CD4-positive, alpha-beta T cell treated with Interleukin-15 for 1 hour (primary cell): ENCODE measurements around the gene SSX3.
"Not testable (repeated sequence)": the region's sequence is repeated elsewhere in the genome, so short reads cannot be mapped to it uniquely, and the experiment has no call there.

Experiments
- DNase-seq: peaks from one replicate; pipeline ENCODE4 v3.0.0-alpha.2; 2020

Gene SSX3, protein sequence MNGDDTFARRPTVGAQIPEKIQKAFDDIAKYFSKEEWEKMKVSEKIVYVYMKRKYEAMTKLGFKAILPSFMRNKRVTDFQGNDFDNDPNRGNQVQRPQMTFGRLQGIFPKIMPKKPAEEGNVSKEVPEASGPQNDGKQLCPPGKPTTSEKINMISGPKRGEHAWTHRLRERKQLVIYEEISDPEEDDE

DNA sequence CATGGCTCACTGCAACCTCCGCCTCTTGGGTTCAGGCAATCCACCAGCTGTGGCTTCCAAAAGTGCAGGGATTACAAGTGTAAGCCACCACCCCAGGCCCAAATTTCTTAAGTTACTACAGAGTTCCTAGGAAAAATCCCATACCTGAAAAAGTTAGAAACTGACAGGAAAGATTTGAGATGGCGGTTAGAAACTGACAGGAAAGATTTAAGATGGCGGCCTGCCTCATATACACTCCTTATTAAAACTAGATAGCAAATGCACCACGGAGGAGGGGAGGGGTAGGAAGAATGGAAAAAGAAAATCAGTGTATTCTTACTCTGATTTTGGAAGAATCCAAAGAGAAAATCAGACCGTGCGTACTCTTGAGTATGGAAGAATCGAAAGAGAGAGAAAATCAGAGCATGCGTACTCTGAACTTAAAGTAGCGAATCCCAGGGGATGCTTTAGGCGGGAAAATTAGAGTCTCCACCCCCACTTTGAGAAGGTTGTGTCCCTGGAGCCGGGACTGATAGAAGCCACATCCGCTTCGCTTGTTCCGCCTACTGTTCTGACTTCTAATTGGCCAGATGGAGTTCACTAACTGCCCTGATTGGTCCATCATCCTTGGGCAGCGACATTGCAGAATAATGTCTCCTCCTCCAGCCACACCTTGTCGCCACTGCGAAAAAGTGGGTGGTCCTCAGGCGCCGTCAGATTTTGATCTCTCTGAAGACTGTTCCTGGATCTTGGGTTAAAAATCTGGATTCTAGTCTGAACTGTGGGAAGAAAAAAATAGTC, at the start of gene SSX3:
SSX3 (minus strand) TSS at position 389 of the 780 bp plus-strand sequence. CDS start 1,454 bp downstream, outside the sequence.
- DNase-seq = not testable (repeated sequence)

DNA sequence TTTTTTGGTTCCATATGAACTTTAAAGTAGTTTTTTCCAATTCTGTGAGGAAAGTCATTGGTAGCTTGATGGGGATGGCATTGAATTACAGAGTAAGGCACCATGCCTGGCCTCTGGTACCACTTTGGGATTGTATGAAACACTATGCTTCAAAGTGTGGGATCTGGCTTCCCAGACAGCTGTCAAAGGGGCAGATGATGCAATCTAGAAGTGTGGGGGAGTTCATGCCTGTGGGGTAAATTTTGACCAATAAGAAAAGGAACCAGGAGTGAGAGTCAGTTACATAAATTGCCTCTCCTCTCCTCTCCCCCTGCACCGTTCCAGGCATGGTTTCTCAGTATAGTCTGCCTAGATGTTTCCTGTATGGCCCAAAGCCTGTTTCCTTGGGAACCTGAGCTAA, 41.3 kb upstream of the SSX3 start:
- DNase-seq = not testable (repeated sequence)

DNA sequence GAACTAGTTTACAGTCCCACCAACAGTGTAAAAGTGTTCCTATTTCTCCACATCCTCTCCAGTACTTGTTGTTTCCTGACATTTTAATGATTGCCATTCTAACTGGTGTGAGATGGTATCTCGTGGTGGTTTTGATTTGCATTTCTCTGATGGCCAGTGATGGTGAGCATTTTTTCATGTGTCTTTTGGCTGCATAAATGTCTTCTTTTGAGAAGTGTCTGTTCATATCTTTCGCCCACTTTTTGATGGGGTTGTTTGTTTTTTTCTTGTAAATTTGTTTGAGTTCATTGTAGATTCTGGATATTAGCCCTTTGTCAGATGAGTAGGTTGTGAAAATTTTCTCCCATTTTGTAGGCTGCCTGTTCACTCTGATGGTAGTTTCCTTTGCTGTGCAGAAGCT, 40.4 kb upstream of the SSX3 start:
- not testable (repeated sequence) for DNase-seq

DNA sequence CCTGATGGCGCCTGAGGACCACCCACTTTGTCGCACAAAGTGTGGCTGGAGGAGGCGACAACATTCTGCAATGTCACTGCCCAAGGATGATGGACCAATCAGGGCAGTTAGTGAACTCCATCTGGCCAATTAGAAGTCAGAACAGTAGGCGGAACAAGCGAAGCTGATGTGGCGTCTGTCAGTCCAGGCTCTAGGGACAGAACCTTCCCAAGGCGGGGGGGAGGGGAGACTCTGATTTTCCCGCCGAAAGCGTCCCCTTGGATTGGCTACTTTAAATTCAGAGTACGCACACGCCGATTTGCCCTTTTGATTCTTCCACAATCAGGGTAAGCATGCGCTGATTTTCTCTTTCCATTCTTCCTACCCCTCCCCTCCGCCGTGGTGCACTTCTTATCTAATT, 26.7 kb upstream of the SSX3 start, which contains the start of gene SSX4:
SSX4 (plus strand) TSS at position 301 of the 400 bp plus-strand sequence. CDS start 515 bp downstream, outside the sequence.
- not testable (repeated sequence) for DNase-seq

DNA sequence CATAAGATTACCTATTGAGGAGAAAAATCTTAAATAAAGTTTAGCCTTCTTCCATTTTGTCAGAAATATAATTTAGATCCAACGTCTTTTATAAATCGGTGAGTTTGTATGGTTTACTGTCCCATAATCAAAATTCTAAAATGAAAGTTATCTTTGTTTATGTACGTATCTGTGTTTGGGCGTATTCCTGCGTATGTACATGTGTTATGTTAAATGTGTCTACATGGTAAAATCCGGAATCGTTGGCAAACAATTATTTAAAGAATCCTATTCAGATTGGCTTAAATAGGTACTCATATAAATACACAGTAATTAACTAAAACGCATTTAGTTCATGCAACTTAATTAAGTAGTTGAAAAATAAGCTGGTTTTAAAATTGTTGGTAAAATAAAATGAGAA, 13.9 kb upstream of the SSX3 start:
- DNase-seq = not testable (repeated sequence)

DNA sequence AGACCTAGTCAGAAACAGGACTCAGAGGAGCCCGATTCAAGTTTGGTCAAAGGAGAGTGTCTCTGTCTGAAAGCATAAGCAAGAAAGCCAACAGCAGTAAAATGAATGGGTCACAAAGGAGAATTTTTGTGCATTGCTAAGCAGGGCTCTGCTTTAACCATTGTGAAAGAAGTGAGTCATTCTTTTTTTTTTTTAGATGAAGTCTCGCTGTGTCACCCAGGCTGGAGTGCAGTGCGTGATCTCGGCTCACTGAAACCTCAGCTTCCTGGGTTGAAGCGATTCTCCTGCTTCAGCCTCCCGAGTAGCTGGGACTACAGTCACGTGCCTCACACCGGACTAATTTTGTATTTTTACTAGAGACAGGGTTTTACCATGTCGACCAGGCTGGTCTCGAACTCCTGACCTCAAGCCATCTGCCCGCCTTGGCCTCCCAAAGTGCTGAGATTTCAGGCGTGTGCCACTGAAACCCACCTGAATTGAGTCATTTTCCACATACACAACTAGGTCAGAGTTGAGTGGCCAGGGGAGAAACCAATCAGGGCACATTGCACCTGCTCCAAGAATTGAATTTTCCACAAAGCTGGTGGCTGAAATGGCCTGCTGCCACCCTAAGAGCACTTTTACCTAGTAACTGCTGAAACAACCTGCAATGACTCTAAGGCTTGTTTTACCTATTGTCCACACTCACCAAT, 11.4 kb upstream of the SSX3 start:
- DNase-seq = not testable (repeated sequence)

DNA sequence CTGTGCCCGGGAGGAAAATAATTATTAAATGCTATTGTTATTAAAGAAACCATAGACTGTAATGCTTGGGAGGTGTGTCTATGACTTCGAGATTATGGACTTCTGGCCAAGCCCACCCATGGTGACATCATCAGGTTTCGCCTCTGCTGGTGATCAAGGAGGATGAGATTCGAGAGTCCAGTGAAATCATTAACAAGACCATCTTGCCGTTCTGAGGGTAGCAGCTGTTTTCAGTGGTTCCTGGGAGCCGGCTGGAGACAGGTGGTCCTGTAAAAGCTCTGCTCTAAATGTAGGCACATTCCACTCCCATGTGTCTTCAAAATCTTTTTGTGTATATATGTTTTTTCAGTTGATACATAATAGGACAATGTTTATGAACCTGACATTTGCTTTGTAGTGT, 2.8 kb upstream of the SSX3 start:
- not testable (repeated sequence) for DNase-seq

DNA sequence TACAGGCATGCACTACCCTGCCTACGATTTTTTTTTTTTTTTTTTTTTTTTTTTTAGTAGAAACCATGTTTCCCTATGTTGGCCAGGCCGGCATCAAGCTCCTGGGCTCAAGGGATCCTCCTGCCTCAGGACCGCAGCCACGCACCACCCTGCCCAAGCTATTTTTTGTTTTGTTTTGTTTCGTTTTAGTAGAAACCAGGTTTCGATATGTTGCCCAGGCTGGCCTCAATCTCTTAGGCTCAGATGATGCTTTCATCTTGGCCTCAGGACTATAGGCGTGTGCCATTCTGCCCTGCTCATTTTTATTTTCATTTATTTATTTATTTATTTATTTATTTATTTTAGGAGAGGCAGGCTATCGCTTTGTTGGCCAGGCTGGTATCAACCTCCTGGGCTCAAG, 1.2 kb upstream of the SSX3 start:
- DNase-seq = no peak

DNA sequence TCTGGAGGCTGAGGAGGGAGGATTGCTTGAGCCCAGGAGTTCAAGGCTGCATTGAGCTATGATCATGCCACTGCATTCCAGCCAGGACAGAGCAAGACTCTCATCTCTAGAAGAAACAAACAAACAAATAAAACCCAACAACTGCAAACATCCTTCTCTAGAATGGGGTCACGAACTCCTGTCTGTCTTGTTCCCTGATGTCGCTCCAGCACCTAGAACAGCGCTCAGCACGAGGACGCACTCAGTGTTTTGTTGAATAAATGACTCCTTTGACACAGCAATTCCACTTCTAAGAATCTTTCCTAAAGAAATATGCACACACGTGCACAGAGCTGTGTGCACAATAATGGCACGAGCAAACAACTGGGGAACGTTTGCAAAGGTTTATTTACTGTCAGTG, 10.4 kb downstream of the SSX3 start:
- DNase-seq = not testable (repeated sequence)

DNA sequence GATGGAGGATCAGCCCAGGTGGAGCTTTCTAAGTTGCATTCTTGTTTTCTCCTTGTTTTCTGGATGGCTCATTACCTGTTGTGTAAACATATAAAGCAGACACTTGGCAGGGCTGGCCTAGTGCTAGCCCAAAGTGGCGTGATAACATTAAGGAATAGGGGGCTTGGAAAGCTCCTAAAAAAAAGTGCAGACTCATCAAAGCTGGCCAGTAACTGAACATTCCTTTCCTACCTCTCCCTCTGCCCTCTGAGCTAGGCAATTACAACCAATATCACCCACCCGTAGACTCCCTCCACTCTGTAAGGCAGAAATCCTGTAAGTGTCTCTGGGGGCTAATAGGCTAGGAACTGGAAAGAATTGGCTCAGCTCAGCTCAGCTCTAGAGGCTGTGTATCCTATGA, 42.5 kb downstream of the SSX3 start:
- DNase-seq = not testable (repeated sequence)

DNA sequence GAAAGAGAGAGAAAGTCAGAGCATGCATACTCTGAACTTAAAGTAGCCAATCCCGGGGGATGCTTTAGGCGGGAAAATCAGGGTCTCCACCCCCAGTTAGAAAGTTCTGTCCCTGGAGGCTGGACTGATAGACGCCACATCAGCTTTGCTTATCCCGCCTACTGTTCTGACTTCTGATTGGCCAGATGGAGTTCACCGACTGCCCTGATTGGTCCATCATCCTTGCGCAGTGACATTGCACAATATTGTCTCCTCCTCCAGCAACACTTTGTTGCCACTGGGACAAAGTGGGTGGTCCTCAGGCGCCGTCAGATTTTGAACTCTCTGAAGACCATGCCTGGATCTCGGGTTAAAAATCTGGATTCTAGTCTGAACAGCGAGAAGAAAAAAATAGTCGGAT, 50.3 kb downstream of the SSX3 start:
- DNase-seq = no peak
